ENCODE data around the gene DEFB131A. TPM values are rescaled to one million over a fixed set of nuclear protein-coding genes. Genes with fewer than 3 reads are reported as not detected.
"Not testable (repeated sequence)": the region's sequence is repeated elsewhere in the genome, so short reads cannot be mapped to it uniquely, and the experiment has no call there.

Gene DEFB131A
- total RNA-seq, 2 experiments from 2014 or later, result not detected

- H3K27me3 Mint-ChIP-seq, result peaks cover 26% of the 10 kb centered on the region
- H3K4me1 ChIP-seq (ENCODE audit: insufficient read depth, low read length); H3K4me3 ChIP-seq (ENCODE audit: low read length); ATAC-seq (ENCODE audit: poor library complexity); H3K9me3 Mint-ChIP-seq; H3K4me1 Mint-ChIP-seq (ENCODE audit: low read depth); H3K36me3 ChIP-seq (ENCODE audit: insufficient read depth, low read length); H3K27ac ChIP-seq (ENCODE audit: low read depth in 1 of 2, low read length in 2 of 2); POLR2A ChIA-PET; H3K27me3 ChIP-seq (ENCODE audit: control insufficient read depth in 1 of 2, insufficient read depth in 2 of 2, low read length in 2 of 2); H3K4me3 Mint-ChIP-seq; DNase-seq; CTCF ChIA-PET; H3K9me3 ChIP-seq (ENCODE audit: control insufficient read depth in 1 of 2, insufficient read depth in 1 of 2, low read length in 2 of 2); H3K27ac Mint-ChIP-seq; intact Hi-C loops (cut with DNase I, micrococcal nuclease); H3K36me3 Mint-ChIP-seq (ENCODE audit: low read depth): not testable (repeated sequence)
Measured at GRCh38 chr4:9490496-9490895, 46.3 kb downstream of the DEFB131A start.

- H3K27ac ChIP-seq (ENCODE audit: low read depth in 1 of 2, low read length in 2 of 2); POLR2A ChIA-PET; DNase-seq; ATAC-seq (ENCODE audit: poor library complexity); H3K9me3 Mint-ChIP-seq; H3K4me3 Mint-ChIP-seq; H3K27me3 ChIP-seq (ENCODE audit: control insufficient read depth in 1 of 2, insufficient read depth in 2 of 2, low read length in 2 of 2); CTCF ChIA-PET; H3K36me3 Mint-ChIP-seq (ENCODE audit: low read depth); H3K27ac Mint-ChIP-seq; H3K4me1 ChIP-seq (ENCODE audit: insufficient read depth, low read length); H3K9me3 ChIP-seq (ENCODE audit: control insufficient read depth in 1 of 2, insufficient read depth in 1 of 2, low read length in 2 of 2); intact Hi-C loops (cut with DNase I, micrococcal nuclease); H3K4me1 Mint-ChIP-seq (ENCODE audit: low read depth); H3K4me3 ChIP-seq (ENCODE audit: low read length); H3K36me3 ChIP-seq (ENCODE audit: insufficient read depth, low read length): not testable (repeated sequence)
- peaks cover 27% of the 10 kb centered on the region for H3K27me3 Mint-ChIP-seq
Measured at GRCh38 chr4:9490986-9491385, 46.8 kb downstream of the DEFB131A start.

GRCh38 chr4:9493589-9493988, 49.4 kb downstream of the DEFB131A start:
- CTCF ChIA-PET; H3K27ac ChIP-seq (ENCODE audit: low read depth in 1 of 2, low read length in 2 of 2); H3K4me1 Mint-ChIP-seq (ENCODE audit: low read depth); H3K36me3 ChIP-seq (ENCODE audit: insufficient read depth, low read length); intact Hi-C loops (cut with DNase I, micrococcal nuclease); H3K4me3 ChIP-seq (ENCODE audit: low read length); H3K27ac Mint-ChIP-seq; POLR2A ChIA-PET; H3K4me3 Mint-ChIP-seq; H3K27me3 ChIP-seq (ENCODE audit: control insufficient read depth in 1 of 2, insufficient read depth in 2 of 2, low read length in 2 of 2); H3K9me3 ChIP-seq (ENCODE audit: control insufficient read depth in 1 of 2, insufficient read depth in 1 of 2, low read length in 2 of 2); H3K4me1 ChIP-seq (ENCODE audit: insufficient read depth, low read length); ATAC-seq (ENCODE audit: poor library complexity); H3K36me3 Mint-ChIP-seq (ENCODE audit: low read depth); DNase-seq; H3K9me3 Mint-ChIP-seq: not testable (repeated sequence)
- peaks cover 39% of the 10 kb centered on the region for H3K27me3 Mint-ChIP-seq

- H3K4me3 Mint-ChIP-seq; H3K4me1 Mint-ChIP-seq (ENCODE audit: low read depth); CTCF ChIA-PET; H3K36me3 Mint-ChIP-seq (ENCODE audit: low read depth); H3K4me3 ChIP-seq (ENCODE audit: low read length); H3K36me3 ChIP-seq (ENCODE audit: insufficient read depth, low read length); DNase-seq; H3K9me3 Mint-ChIP-seq; H3K27ac Mint-ChIP-seq; POLR2A ChIA-PET; H3K27ac ChIP-seq (ENCODE audit: low read depth in 1 of 2, low read length in 2 of 2); H3K9me3 ChIP-seq (ENCODE audit: control insufficient read depth in 1 of 2, insufficient read depth in 1 of 2, low read length in 2 of 2); intact Hi-C loops (cut with DNase I, micrococcal nuclease); ATAC-seq (ENCODE audit: poor library complexity); H3K27me3 ChIP-seq (ENCODE audit: control insufficient read depth in 1 of 2, insufficient read depth in 2 of 2, low read length in 2 of 2); H3K4me1 ChIP-seq (ENCODE audit: insufficient read depth, low read length): not testable (repeated sequence)
- H3K27me3 Mint-ChIP-seq, result peaks cover 45% of the 10 kb centered on the region
Measured at GRCh38 chr4:9494256-9495035, 50.2 kb downstream of the DEFB131A start.

- H3K9me3 Mint-ChIP-seq; H3K27ac ChIP-seq (ENCODE audit: low read depth in 1 of 2, low read length in 2 of 2); H3K4me3 ChIP-seq (ENCODE audit: low read length); H3K4me3 Mint-ChIP-seq; POLR2A ChIA-PET; CTCF ChIA-PET; intact Hi-C loops (cut with DNase I, micrococcal nuclease); H3K4me1 ChIP-seq (ENCODE audit: insufficient read depth, low read length); H3K9me3 ChIP-seq (ENCODE audit: control insufficient read depth in 1 of 2, insufficient read depth in 1 of 2, low read length in 2 of 2); H3K4me1 Mint-ChIP-seq (ENCODE audit: low read depth); H3K27me3 ChIP-seq (ENCODE audit: control insufficient read depth in 1 of 2, insufficient read depth in 2 of 2, low read length in 2 of 2); H3K36me3 ChIP-seq (ENCODE audit: insufficient read depth, low read length); H3K36me3 Mint-ChIP-seq (ENCODE audit: low read depth); ATAC-seq (ENCODE audit: poor library complexity); H3K27ac Mint-ChIP-seq: not testable (repeated sequence)
- peak; percentile 23 to 66 (median 41) for DNase-seq
- H3K27me3 Mint-ChIP-seq, result peaks cover 50% of the 10 kb centered on the region
Measured at GRCh38 chr4:9495443-9495842, 51.2 kb downstream of the DEFB131A start.

- H3K27ac Mint-ChIP-seq; H3K9me3 Mint-ChIP-seq; H3K4me3 Mint-ChIP-seq; H3K4me1 ChIP-seq (ENCODE audit: insufficient read depth, low read length); H3K27me3 ChIP-seq (ENCODE audit: control insufficient read depth in 1 of 2, insufficient read depth in 2 of 2, low read length in 2 of 2); H3K27ac ChIP-seq (ENCODE audit: low read depth in 1 of 2, low read length in 2 of 2); H3K4me1 Mint-ChIP-seq (ENCODE audit: low read depth); ATAC-seq (ENCODE audit: poor library complexity); H3K9me3 ChIP-seq (ENCODE audit: control insufficient read depth in 1 of 2, insufficient read depth in 1 of 2, low read length in 2 of 2); DNase-seq; H3K4me3 ChIP-seq (ENCODE audit: low read length); intact Hi-C loops (cut with DNase I, micrococcal nuclease); CTCF ChIA-PET; H3K36me3 Mint-ChIP-seq (ENCODE audit: low read depth); POLR2A ChIA-PET; H3K36me3 ChIP-seq (ENCODE audit: insufficient read depth, low read length): not testable (repeated sequence)
- H3K27me3 Mint-ChIP-seq, result peaks cover 36% of the 10 kb centered on the region
Measured at GRCh38 chr4:9497575-9498467, 53.6 kb downstream of the DEFB131A start.
